Nephron (organoid): ENCODE data around the gene ABCF3.
"Not testable (repeated sequence)": the region's sequence is repeated elsewhere in the genome, so short reads cannot be mapped to it uniquely, and the experiment has no call there.

Experiments used
- H3K27ac Mint-ChIP-seq, 3 experiments: 2 replicates each; pipeline ENCODE4 v1.8.0; 2020; ENCODE audit warnings: mixed read lengths in 3 of 3, mild to moderate bottlenecking in 2 of 3, moderate library complexity in 1 of 3
- H3K27me3 Mint-ChIP-seq: 2 replicates; pipeline ENCODE4 v1.8.0; 2021; ENCODE audit warnings: low read depth, mild to moderate bottlenecking, moderate library complexity, mixed read lengths
- H3K36me3 Mint-ChIP-seq: 2 replicates; pipeline ENCODE4 v1.8.0; 2020; ENCODE audit warnings: low read depth, mixed read lengths
- H3K4me1 Mint-ChIP-seq: 2 replicates; pipeline ENCODE4 v1.8.0; 2020; ENCODE audit warnings: mixed read lengths
- H3K4me3 Mint-ChIP-seq, 3 experiments: 2 replicates each; pipeline ENCODE4 v1.8.0; 2020; ENCODE audit warnings: mild to moderate bottlenecking in 3 of 3, mixed read lengths in 3 of 3, moderate library complexity in 2 of 3
- H3K9me3 Mint-ChIP-seq: 2 replicates; pipeline ENCODE4 v1.8.0; 2020; ENCODE audit warnings: mixed read lengths
- TF ChIP-seq, protein P1 (sequence below), 3 experiments: fragments of 200-600 bp; sonication (generic); IDR thresholded peaks; one replicate each; pipeline ENCODE4 v1.5.0; 2021; ENCODE audit warnings: antibody characterized with exemption in 3 of 3; ENCODE audit not compliant: unreplicated experiment in 3 of 3

ABCF3 gene

DNA sequence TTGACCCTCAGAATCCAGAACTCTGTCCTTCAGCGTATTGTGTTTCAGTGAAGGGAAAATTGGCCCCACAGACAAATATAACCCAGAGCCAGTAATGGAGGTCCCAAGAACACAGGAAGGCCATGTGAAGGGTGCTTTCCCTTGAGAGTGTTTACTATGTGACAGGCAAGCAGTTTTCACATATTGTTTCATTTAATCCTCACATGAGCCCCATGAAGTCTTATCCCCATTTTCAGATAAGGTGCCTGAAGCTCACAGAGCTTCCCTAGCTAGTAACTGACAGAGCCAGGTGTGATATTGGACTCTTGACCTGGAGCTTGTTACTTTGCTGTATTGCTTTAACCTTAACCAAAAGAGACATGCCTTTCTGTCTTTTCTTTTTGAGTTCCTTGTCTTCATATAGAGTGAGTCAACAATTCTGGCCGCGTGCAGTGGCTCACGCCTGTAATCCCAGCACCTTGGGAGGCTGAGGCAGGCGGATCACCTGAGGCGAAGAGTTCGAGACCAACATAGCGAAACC is 40.2 kb upstream of the ABCF3 start:
- no peaks in the 10 kb centered on the region for H3K9me3 Mint-ChIP-seq
- peaks cover 12% of the 10 kb centered on the region for H3K4me1 Mint-ChIP-seq
- H3K27ac Mint-ChIP-seq: peak overlapping the region in 2 of 3 experiments; percentile 50 to 78
- H3K27me3 Mint-ChIP-seq: no peaks in the 10 kb centered on the region
- peaks cover 35% of the 10 kb centered on the region for H3K36me3 Mint-ChIP-seq
- TF ChIP-seq, protein P1, sequence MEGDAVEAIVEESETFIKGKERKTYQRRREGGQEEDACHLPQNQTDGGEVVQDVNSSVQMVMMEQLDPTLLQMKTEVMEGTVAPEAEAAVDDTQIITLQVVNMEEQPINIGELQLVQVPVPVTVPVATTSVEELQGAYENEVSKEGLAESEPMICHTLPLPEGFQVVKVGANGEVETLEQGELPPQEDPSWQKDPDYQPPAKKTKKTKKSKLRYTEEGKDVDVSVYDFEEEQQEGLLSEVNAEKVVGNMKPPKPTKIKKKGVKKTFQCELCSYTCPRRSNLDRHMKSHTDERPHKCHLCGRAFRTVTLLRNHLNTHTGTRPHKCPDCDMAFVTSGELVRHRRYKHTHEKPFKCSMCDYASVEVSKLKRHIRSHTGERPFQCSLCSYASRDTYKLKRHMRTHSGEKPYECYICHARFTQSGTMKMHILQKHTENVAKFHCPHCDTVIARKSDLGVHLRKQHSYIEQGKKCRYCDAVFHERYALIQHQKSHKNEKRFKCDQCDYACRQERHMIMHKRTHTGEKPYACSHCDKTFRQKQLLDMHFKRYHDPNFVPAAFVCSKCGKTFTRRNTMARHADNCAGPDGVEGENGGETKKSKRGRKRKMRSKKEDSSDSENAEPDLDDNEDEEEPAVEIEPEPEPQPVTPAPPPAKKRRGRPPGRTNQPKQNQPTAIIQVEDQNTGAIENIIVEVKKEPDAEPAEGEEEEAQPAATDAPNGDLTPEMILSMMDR (IDR thresholded peaks at IDR 0.05; ENCODE audit: unreplicated experiment in 3 of 3): no peak
- no peak overlapping the region for H3K4me3 Mint-ChIP-seq

DNA sequence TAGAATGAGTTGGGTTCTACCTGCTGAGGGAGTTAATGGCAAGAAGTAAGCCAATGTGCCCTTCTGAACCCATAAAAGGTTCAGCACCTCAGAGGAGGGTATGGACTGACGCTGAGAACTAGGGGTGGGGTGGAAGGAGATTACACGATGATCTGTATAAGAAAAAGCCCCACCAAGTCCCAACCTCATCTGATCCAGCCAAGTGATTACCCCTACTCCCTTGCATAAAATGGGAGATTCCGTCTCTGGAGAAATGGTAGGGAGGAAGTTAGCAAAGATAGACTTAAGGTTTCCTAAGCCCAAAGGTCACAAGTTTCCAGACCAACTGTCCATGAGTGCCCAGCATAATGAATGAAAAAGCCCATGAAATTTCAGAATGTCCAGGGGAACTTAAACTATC is 37.9 kb upstream of the ABCF3 start:
- Mint-ChIP-seq H3K27ac (no peak overlapping the region), H3K36me3 (peaks cover 14% of the 10 kb centered on the region), H3K27me3 (no peaks in the 10 kb centered on the region)

DNA sequence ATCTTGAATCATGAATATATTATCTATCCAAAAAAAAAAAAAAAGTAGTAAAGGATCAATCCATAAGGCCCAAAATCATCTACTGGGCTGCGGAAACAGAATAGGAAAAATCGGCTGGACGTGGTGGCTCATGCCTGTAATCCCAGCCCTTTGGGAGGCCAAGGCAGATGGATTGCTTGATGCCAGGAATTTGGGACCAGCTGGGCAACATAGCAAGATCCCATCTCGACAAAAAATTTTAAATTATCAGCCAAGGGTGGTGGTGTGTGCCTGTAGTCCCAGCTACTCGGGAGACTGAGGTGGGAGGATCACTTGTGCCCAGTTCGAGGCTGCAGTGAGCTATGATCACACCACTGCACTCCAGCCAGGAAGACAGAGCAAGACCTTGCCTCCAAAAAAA is 36.9 kb upstream of the ABCF3 start:
- H3K36me3 Mint-ChIP-seq: peaks cover 7% of the 10 kb centered on the region
- no peak overlapping the region for H3K4me3 Mint-ChIP-seq
- H3K27ac Mint-ChIP-seq: no peak overlapping the region
- no peaks in the 10 kb centered on the region for H3K27me3 Mint-ChIP-seq
- peaks cover 25% of the 10 kb centered on the region for H3K4me1 Mint-ChIP-seq
- TF ChIP-seq, protein P1 (IDR thresholded peaks at IDR 0.05; ENCODE audit: unreplicated experiment in 3 of 3): no peak
- H3K9me3 Mint-ChIP-seq: no peaks in the 10 kb centered on the region

More for the DNA sequence above, 37.9 kb upstream of the ABCF3 start:
- H3K4me1 Mint-ChIP-seq: peaks cover 18% of the 10 kb centered on the region
- no peaks in the 10 kb centered on the region for H3K9me3 Mint-ChIP-seq
- TF ChIP-seq, protein P1 (IDR thresholded peaks at IDR 0.05; ENCODE audit: unreplicated experiment in 3 of 3): no peak
- H3K4me3 Mint-ChIP-seq: no peak overlapping the region

DNA sequence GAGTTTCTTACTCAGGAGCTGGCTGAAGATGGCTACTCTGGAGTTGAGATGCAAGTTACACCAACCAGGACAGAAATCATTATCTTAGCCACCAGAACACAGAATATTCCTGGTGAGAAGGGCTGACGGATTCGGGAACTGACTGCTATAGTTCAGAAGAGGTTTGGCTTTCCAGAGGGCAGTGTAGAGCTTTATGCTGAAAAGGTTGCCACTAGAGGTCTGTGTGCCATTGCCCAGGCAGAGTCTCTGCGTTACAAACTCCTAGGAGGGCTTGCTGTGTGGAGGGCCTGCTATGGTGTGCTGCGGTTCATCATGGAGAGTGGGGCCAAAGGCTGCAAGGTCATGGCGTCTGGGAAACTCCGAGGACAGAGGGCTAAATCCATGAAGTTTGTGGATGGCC is 36.2 kb upstream of the ABCF3 start:
- Mint-ChIP-seq H3K4me3 (peak overlapping the region in 2 of 3 experiments; percentile 50 to 63), H3K4me1 (peaks cover 28% of the 10 kb centered on the region)
- H3K27me3 Mint-ChIP-seq, H3K27ac Mint-ChIP-seq, H3K36me3 Mint-ChIP-seq, H3K9me3 Mint-ChIP-seq: not testable (repeated sequence)
- TF ChIP-seq, protein P1 (IDR thresholded peaks at IDR 0.05; ENCODE audit: unreplicated experiment in 3 of 3): peak in 1 of 3 experiments; percentile 9

DNA sequence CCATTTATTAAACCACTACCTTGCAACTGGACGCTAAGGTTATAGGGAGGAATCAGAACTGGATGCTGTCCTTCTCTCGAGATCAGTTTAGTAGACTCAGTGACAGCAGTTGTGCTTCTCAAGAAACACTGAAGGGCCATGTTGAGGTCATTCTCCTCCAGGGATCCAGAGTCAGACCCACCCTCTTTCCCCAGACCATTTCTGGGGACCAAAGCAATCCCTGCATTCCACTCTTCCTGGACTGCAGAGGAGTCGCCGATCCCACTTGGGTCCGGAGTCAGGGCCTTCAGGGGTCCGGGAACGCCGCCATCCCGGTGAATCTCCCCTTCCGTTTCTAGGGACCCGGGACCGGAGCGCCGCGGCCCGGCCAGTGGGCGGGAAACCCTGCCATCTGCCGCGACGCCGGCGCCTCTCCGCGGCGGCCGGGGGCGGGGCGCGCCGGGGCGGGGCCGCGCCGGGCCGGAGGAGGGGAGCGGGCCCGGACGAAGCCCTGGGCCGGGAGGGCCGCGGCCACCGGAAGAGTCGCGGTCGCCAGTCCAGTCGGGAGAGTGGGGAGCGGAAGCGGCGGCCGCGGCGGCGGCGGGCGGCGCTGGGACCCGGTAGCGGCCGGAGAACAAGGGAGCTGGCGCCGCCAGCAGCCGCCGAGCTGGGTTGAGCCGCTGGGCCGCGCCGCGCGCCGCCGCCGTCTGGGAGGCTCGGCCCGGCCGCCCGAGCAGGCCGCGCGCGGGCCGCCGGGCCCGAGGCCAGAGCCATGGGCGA is 30.9 kb upstream of the ABCF3 start, which contains the start of gene DVL3:
TSS of gene DVL3 (plus strand) at position 493 of the 759 bp plus-strand sequence. CDS start at position 752, 259 bp downstream.
- peak within 1 kb of the TSS; percentile 94 to 99 (median 98) for H3K27ac Mint-ChIP-seq
- peaks cover 38% of the 10 kb centered on the region for H3K4me1 Mint-ChIP-seq
- peaks cover 3% of the 10 kb centered on the region for H3K36me3 Mint-ChIP-seq
- no peaks in the 10 kb centered on the region for H3K27me3 Mint-ChIP-seq
- H3K4me3 Mint-ChIP-seq: peak within 1 kb of the TSS; percentile 94 to 100 (median 99)
- no peaks in the 10 kb centered on the region for H3K9me3 Mint-ChIP-seq
- TF ChIP-seq, protein P1 (IDR thresholded peaks at IDR 0.05; ENCODE audit: unreplicated experiment in 3 of 3): no peak
